GM21447 (cell line): ENCODE results near the gene SDCBP2.

Source experiments
- ATAC-seq: cut with Tn5 transposase; IDR thresholded peaks from one replicate; pipeline ENCODE4 v1.9.1; 2021; ENCODE audit not compliant: unreplicated experiment

SDCBP2 gene, protein sequence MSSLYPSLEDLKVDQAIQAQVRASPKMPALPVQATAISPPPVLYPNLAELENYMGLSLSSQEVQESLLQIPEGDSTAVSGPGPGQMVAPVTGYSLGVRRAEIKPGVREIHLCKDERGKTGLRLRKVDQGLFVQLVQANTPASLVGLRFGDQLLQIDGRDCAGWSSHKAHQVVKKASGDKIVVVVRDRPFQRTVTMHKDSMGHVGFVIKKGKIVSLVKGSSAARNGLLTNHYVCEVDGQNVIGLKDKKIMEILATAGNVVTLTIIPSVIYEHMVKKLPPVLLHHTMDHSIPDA

GRCh38 chr20:1328680-1329330 lies at the start of gene SDCBP2:
Gene SDCBP2, minus strand, starts transcription at chr20:1329139. Its CDS starts 8,723 bp downstream, at chr20:1320416.
- ATAC-seq, result no peak

DNA sequence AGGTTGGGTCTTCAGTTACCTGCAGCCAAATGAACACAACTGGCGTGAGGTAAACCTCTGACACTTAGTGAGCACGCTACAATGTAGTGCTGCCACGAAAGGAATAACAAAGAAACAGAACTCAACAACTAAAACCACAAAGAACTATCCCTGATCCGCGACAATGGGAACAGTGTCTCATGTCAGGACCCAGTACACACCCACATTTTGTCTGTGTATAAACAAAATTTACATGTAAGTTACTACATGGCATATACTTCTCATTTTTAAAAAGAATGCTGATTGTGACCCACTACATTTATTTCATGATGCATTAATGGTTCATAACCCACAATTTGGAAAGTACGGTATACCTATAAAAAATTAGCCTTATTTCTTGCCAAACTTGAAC lies 49.8 kb upstream of the SDCBP2 start:
- ATAC-seq, result no peak

- ATAC-seq, result no peak
These were observed 49.2 kb upstream of the SDCBP2 start for GRCh38 chr20:1377984-1378734.

GRCh38 chr20:1377341-1377871 lies 48.5 kb upstream of the SDCBP2 start:
- peak; percentile 41 for ATAC-seq

- peak; percentile 51 for ATAC-seq
These were observed 47.7 kb upstream of the SDCBP2 start for GRCh38 chr20:1376408-1377270.

GRCh38 chr20:1376007-1376406 lies 47.1 kb upstream of the SDCBP2 start:
- no peak for ATAC-seq

DNA sequence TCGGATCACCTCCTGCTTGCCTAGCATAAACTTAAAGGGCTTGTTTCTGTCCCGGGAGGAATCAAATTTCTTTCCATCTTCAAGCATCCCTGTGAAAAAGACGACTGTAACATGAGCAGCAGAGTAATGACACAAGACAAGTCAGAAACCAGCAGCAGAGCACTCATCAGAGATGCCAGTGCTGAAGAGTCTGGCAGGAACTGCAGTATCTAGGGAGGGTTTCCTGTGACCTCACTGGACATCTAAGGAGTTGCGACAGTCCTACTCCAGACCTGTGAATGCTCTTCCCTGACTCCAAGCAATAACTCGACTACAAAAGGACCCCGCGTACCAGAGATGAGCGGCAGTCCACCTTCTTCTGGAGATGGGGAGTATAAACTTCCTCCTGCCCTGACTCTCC lies 46.6 kb upstream of the SDCBP2 start:
- no peak for ATAC-seq

- no peak for ATAC-seq
These were observed 45.3 kb upstream of the SDCBP2 start for GRCh38 chr20:1374246-1374645.

DNA sequence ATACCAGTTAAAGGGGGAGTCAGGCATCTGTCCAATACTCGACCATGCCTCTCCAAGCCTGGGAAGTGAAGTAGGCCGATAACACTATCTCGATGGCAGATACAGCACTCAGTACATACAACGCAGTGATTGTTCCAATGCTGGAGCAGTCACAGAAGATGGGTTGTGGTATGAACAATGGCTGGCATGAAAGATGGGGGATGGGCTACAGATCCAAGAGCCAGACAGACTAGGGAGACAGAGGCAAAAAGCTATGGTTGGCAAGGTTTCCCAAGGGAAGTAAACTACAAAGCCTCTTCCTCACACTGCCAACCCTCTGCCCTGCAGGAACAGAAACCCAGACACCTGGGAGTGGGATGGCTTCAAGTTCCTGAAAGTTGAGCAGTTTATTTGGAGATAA lies 44.7 kb upstream of the SDCBP2 start:
- ATAC-seq, result no peak

DNA sequence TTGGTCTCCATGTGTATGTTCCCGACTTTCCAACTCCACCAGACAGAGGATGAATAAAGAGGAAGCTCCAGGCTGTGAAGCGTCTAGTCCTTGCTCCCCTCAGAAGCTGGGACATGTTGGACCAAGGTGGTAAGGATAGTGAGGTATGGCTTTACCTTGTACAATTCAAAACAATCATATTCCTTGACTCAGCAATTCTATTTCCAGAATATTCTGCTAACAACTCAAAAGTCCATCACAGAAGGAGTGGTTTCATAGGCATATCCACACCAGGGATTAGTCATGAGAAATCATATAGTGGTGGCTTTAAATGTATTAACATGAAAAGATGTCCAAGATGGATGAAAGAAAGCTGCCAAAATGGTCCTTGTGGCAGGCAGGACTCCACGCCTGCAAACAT lies 44.1 kb upstream of the SDCBP2 start:
- ATAC-seq, result no peak

DNA sequence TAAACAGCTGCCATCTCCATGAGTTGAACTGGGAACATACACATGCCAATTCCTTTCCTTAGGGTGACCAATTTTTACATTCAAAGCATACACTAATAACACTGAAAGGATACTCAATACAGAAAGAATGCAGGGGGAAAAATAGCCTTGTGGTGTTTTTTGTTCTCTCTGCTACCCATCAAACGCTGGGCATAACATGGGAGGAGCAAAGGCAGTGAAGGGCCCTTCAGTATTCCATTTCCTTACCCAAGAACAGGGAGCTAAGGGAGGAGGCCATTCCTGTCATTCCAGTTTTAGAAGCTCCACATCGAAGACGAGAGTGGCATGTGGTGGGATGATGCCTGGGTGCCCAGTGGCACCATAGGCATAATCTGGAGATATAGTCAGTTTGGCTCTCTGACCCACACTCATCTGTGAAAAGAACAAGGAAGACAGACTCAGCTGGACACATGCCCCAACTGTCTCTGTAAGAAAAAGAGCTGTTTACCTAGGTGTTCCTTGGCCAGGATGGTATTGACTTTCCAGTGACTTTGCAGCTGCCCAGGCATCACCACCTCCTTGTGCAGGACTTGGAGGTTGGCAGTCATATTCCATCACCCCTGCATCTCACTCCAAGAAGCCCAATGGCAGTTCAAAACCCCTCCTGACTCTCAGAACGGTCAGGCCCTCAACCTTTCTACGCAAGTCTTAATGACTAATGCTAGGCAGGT lies 43.0 kb upstream of the SDCBP2 start:
- no peak for ATAC-seq

- no peak for ATAC-seq
These were observed 42.4 kb upstream of the SDCBP2 start for GRCh38 chr20:1371202-1371782.

DNA sequence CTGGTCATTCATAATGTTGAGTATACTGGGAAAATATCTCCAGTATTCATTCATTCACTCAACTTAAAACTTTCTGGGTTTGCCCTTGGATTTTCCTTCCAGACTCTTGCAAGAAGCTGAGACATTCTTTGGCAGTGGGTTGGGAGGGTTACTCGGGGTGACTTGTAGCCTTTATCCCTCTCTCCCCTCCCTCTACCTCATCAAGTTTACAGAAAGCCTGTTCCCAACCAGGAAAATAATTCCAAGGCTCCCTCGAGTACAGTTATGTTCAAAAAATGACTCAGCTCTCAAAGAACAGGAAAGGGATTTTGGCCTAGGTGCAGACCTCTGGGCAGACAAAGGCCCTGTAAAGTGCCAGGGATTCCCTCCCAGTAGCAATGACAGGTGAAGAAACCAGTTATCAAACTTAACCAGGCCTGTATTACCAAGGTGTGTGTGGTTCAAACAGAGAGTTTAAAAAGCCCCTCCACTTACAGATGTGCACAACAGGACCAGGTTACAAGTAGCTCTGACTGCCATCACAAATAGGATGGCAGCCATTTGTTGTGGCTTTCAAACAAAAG lies 41.7 kb upstream of the SDCBP2 start:
- no peak for ATAC-seq

DNA sequence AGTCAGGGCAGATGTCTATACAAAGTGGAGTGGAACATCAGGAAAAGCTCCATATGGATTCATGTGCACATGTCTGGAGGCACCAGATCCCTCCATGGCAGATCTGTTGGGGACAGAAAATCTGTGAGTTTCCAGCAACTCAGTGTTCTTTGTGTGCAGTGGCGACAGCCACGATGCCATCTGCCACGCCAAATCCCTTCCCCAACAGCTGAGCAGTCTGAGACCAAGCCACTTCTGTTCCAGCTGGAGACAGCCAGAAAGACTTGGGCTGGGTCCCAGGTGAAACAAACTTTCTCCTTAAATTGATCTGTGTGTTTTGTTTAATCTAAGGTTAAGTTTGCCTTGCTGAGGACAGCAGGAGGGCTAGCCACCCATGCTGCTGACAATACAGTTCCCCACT lies 41.0 kb upstream of the SDCBP2 start:
- ATAC-seq, result no peak

DNA sequence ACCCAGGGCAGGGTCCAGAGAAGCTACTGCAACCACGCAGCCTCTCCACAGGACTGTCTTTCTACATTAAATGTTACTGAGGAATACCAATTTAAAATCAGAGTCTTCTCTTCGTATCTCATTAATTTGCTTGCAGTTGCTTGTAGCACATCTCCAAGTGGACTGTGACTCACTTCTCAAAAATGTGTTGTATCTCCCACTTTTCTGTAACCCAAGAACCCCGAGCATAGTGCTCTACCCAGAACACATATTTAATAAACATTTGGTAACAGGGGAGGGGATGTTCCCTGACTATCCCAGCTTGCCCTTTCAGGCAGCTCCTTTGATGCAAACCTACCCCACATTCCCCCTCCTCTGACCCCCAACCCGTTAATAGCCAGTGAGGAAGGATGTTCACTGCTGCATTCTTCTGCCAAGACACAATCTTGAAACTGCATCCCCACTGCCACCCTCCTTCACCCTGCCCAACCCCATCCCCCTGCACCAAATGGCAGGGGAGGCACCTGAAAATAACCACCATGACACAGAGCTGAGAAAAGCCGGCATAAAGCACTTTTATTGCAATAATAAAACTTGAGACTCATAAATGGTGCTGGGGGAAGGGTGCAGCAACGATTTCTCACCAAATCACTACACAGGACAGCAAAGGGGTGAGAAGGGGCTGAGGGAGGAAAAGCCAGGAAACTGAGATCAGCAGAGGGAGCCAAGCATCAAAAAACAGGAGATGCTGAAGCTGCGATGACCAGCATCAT lies 39.7 kb upstream of the SDCBP2 start:
- no peak for ATAC-seq

- no peak for ATAC-seq
These were observed 38.5 kb upstream of the SDCBP2 start for GRCh38 chr20:1367479-1367878.

DNA sequence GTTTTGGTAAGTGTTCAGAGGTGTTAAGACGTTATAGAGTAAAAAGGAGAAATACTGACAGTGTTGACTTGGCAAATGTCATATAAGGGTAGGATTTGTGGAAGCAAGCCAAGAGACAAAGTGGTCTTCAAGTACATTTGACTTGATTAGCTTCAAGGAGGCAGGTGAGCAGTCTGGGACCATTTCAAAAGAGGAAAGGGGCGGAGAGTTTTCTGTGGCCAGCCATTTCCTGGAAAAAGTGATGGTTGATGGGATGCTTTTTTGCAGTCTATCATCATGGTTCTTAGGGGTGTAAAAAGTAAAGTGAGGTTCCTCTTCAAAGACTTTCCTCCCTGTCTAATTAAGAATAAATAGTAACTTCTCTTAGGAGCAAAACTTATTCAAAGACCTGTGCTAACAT lies 35.2 kb upstream of the SDCBP2 start:
- ATAC-seq, result no peak

- ATAC-seq, result no peak
These were observed 34.6 kb upstream of the SDCBP2 start for GRCh38 chr20:1363522-1363921.

- no peak for ATAC-seq
These were observed 33.5 kb upstream of the SDCBP2 start for GRCh38 chr20:1362484-1362883.
